Hematopoietic multipotent progenitor cell treated with erythropoietin and hydrocortisone succinate and interleukin-3 and kit ligand, for 8 days (in vitro differentiated cells): ENCODE results near the gene DAND5.

ENCODE experiments used
- DNase-seq: peaks from one replicate; pipeline ENCODE4 v3.0.0-alpha.2; 2015

Gene DAND5

DNA sequence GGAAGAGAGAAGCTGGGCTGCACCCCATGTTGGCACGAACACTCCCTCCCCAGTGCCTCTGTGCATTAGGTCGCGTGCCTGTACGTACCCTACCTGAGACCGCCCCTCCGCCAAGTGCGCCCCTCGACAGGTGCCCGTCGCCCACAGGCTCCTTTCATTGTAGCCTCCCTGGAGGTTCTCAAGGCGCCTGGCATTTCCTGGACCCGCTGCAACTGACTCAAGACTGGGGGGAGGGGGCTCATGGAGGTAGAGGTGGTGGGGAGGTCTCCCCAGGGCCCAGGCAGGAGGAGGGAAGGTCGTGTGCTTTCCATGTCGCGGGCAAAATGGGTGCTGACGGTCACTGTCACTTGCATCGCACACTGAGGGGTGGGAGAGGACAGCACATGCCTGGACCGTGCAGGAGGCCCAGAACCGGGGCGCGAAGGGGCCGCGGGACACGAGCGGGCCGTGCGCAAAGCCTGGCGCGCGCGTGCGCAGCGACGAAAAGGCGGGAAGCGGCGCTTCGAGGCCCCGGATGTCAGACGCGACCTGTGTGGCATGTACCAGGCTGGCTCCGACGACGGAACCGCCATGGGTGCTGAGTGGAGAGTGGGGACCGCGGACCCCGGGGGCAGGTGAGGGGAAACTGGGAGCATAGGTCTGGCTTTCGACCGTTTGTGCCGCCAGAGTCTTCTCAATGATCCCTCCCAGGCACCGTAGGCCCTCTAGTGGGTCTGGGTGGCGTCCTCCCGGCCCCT is 42.4 kb downstream of the DAND5 start:
- peak; percentile 27 for DNase-seq

DNA sequence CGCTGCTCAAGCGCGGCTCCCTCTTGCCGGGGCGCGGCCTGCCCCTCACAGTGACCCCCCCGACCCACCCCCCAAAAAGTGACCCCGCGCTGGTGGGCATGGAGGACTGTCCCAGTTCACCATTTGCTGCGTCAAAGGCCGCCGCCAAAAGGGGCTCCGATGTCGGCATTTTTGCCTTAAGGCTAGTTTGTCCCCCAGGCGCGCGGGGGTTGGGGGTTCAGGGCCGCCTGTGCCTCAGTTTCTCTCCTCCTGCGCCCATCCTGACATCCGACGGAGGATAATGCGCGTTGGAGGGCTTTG is 43.0 kb downstream of the DAND5 start:
- no peak for DNase-seq

DNA sequence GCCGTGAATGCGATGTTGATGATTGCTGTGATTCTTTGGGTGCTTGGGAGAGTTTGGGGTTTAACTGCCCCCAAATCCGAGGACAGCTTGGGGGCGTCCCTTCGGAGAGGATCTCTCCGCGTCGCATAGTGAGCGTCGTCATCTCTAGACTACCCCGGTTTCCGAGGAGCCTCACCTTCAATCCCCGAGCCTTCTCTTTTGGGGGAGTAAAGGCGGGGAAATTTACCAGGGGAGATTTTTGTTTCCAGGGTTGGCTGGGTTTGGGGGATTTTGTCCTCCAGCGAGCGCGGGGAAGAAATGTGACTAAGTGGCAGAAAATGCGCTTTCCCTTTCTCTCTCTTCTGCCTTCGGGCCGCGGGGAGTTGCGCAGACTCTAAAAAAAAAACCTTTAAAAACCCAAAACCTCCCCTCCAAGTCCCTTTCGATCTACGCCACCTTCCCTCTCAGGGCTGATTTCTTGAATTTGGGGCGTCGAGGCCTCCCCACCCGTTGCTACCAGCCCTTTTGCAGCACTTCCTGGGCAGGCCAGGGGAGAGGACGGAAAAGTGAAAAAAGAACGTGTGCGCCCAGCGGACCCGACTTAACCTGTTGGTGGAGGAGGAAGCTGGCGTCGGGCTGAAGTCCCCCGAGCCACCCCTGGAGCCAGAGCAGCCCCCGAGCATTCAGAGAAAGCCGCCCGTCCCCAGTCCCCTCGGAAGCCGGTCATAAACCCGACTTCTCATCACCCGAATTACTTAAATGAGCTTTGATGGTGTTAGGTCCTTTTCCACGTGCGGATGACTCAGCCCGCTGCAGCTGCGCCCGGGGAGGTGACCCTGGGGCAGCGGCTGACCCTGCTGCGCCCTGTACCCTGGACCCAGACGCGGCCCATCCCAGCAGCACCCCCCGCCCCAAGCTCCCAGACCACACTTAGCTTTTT is 43.6 kb downstream of the DAND5 start:
- DNase-seq, result peak; percentile 44

DNA sequence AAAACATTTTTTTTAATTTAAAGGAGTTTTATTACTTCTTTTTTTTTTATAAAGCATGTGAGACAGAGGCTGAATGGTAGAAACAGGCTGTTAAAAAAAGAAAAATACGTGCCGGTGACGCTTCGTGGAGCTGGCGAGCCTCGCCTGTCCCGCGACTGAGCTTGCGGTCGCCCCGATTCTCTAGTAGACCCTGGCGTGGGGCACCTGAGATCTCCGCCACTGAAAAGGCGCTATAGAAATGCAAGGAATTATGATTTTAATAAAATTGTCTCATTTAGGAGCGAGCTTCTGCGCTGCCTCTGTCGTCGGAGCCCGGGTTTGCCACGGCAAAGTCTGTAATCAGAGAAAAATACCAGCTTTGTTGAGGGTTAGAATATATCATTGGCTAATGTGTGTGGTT is 44.3 kb downstream of the DAND5 start:
- DNase-seq, result no peak

DNA sequence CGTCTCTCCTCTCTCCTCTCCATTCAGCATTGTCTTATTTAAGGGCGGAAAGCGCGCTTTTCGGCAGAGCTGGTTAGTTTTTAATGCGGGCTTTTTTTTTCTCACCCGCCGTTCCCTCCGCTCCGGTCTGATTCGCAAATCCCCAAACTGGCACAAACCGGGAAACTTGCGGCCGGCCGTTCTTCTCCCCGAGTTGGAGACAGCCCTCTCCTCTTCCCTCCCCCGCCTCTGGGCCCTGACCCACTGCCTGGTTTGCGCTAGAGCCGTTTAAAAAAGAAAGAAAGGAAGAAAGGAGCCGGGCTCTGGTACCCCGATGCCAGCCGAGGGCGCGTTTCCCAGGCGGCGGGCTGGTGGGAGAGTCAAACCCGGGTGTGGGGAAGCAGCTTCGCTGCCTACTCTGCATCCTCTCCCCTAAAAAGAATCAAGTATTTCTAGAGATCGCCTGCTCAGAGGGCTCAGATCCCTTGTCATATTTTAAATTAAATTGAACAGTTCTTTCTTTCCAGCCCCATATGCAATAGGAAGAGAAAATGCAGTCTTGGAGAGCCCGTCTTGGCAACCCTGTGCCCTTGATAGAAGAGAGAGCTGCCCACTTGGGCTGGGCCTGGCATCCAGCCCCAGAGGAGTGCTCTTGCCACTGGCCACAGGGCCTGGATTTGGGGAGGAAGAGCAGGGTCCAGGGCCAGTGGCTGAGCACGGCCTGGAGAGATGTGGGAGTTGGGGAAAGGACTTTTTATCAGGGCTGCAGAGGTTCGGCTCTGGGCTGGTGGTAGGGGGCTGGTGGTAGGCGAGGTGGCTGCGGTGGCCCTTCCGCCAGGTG is 44.9 kb downstream of the DAND5 start:
- DNase-seq, result no peak

DNA sequence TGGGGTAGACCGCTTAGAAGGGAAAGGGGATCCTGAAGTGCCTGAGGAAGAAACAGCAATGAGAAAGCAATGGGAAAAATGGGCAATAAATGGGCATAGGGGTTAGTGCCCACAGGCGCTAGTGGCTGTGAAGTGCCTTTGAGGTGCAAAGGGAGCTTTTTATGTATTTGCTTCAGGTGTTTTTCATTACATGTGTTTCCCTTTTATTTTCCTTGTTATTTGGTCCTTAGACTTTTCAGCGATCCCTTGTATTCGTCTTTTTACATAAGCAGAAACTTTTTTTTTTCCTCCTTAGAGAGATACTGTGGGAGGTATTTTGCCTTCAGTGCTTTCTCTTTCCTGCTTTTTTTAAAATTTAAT is 45.5 kb downstream of the DAND5 start:
- no peak for DNase-seq

DNA sequence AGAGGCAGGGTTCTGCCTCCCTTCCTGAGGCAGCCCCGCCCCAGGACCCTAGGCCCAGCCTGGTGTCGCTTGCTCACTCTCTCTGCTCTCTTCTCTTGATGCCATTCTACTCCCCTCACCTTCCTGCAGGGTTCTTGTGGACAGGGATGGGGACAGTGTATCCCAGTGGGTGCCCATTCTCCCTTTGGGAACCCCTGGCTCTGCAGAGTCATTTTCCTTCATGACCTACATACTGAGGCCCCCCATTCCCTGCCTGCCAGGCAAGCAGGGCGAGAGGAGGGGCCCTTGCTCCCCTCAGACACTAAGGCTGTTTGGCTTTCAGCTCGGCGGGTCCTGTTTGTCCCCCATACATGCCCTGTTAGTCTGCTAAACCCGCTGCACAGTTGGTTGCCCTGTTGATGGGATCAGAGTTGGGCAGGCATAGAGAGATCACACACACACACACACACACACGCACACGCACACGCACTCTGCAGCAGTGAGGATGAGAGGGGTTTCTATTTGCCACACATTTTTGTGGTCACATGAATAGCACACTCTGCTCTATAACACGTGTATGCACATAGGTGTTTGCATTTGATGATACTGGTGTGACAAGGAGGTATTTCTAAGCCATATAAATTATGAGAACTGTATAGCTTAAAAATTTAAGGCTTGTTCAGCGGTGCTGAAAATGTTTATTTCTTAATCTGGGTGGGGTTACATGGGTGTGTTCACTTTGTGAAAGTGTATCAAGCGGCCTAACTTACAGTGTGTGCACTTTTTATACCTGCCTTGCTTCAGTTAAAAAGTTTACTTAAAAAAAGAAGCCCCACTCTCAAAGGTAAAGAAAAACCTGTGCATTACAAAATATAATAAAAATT is 46.2 kb downstream of the DAND5 start:
- DNase-seq, result peak; percentile 50

DNA sequence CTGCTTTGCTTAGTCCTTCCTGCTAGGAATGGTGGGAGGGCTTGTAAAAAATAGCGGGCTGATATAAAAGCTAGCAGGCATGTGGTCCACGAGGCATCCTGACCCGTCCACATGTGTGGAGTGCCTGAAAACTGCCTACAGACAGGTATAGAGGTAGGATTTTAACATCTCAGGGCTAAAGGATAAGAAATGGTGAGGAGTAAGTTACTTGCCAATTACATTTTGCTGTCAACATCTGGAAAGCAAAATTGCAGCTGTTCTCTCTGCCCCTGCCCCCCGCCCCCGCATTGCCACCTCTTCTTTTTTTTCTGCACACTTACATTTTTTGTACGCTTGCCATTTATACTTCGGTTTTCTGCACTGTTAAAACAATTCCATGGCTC is 46.9 kb downstream of the DAND5 start:
- no peak for DNase-seq

DNA sequence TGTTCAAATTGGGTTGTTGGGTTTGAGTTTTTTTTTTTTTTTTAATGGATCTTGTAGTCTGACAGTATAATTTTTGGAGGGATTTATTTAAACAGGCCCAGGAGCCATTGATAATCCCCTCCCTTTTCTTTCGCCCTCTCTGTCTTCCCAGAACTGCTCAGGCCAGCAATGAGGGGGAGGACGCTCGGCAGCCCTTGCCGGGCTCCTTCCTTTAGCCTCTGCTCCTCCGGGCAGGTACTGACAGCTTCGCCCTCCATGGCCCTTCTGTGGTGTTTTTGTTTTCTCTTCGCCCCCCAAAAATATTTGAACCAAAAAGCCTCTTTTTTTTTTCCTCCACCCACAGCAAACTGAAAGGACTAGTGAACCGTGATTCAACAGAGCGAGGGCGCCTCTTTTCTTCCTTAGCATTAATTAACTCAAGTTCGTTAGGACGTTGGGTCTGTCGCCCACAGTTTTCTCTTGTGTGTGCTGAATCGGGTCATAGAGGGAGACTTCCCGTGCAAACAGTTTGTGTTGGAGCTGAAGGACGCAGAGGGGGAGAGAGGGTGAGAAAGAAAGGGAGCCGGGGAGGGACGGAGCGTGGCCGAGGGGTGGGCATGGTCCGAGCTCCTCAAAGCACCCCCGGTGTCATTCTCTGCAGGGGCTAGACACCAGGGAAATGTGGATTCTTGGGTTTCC is 47.4 kb downstream of the DAND5 start:
- DNase-seq, result no peak

DNA sequence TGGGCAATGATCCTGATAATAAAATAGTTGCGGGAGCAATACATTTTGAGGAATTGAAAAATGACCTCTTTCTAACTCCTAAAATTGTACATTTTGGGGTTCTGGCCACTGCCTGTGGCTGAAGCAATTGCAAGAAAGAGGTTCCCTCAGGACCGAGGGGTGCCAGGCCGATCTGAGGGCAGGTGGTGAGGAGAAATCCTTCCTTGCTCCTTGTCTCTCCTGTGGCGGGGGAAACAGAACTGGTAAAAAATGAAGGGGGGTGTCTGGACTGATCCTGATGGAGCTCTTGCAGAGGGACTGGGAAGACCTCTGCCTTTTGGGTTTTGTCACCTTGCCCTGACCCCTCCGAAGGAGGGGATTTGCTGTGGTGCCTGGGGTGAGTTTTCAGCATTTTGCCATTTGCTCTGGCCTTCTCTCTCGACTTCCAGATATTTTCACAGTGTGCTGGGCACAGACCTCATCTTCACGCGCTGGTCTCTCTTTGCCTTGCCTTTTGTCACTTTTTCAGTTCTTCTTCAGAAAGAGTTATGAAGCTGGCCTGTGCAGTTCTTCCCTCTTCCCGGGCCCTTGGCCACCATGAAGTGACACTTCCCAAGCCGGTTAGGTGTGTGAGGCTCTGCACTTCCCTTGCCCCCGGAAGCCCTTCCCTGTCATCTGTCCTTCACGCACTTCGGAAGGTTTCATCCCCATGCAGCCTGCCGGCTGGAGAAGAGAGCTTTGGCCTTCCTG is 48.1 kb downstream of the DAND5 start:
- DNase-seq, result no peak

DNA sequence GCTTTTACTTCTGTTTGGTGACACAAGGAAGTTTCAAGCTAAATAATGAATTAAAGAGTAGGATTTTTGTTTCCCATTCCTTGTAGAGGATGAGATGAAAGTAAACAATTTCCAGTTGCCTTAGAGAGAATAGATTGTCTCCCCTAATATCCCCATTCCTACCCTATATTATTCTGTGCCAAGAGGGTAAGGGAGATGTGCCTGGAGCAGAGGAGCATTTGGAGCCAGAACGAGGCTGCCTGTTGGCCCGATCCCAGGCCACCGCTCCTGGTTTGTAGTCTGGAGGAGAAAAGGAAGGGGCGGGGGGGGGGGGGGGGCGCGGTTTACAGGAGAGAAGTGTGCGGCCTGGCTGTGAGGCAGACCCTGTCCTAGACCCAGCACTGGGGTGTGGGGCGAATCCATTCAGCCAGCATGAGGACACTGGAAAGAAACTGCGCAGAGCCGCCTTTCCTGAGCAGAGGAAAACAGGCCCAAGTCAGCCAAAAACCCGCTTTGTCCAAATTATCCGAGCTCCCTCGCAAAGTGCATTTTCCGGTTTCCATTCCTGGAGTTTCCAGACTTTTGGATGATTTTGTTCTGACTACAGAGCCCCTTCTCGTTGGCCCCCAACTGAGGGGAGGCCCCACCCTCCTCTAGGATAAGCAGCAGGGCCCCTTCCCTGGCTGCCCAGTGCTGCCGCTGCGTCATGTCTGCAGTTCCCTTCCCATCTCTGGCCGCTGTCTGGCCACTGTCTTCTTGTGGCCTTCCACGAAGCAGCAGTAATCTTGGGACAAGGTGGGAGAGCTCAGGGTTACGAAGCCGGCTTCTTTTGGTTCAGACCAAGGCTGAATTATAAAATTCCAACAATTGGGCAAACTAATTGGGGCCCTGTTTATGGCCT is 48.9 kb downstream of the DAND5 start:
- DNase-seq, result no peak

DNA sequence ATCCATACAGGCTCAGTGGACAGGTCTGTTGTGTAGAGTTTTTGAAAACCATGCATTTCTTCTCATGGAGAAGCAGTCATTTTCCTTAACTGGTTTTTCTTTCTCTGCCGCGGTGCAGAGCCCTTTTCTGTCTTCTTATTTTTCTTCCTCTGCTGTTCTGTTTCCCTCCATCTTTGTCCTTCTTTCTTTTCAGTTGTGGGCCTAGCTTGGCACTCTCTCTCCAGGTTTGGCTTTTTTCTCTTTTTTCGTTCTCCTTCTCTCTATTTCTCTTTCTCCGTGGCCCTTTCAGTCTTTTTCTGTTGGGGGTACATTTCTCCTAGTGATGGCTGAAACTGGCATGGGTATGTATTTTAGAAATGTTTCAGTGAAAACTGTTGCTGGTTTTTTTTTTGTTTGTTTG is 50.0 kb downstream of the DAND5 start:
- DNase-seq, result no peak

DNA sequence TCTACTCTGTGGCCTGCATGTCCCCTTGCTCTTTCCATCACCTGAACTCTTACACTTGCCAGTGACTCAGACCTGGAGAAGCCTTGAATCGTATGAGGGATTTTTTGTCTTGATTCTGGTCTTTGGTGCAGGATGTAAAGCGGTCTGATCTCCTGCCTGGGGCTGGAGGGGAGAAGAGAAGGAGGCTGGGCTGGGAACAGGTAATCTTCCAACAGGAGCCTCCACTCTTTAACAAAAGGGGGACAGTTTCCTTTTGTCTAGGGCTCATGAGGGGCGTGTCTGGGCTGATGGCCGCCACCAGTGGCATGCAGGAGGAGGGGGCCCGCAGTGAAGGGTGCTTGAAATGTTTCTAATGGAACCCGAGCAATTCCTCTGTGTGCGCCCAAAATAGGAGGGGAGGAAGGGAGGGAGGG is 50.6 kb downstream of the DAND5 start:
- DNase-seq, result no peak

DNA sequence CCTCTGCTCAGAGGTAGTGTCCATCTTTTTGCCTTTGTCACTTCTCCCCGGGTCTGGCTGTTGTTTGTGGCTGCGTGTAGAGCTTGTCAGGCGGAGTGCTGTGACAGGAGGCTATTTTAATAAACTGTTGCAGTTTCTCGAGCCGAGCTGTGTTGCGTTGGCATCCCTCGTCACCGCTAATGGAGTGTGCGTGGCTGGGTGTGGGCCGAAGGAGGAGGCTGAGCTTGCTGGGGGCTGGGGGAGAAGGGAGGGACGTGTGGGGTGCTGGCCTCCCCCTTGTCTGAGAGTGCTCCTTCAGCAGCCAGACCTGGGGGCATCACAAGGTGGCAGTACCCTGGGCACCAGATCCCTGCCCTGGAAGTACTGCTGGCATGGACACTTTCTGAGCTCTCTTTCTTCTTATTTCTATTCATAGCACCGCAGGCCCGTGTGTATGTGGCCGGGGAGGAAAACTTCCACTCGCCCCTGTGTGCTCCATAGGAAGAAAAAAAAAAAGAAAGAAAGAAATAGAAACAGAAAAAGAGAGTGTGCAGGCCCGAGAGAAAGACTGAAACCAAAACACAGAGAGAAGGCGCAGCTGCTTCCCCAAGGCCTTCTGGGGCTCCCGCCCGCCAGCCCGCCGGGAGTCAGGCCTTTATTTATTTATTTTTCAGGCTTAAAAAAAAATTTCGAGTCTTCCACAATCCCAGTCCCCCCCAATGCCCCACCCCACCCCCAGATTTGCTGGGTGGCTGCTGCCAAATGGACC is 52.9 kb downstream of the DAND5 start:
- DNase-seq, result peak; percentile 27

DNA sequence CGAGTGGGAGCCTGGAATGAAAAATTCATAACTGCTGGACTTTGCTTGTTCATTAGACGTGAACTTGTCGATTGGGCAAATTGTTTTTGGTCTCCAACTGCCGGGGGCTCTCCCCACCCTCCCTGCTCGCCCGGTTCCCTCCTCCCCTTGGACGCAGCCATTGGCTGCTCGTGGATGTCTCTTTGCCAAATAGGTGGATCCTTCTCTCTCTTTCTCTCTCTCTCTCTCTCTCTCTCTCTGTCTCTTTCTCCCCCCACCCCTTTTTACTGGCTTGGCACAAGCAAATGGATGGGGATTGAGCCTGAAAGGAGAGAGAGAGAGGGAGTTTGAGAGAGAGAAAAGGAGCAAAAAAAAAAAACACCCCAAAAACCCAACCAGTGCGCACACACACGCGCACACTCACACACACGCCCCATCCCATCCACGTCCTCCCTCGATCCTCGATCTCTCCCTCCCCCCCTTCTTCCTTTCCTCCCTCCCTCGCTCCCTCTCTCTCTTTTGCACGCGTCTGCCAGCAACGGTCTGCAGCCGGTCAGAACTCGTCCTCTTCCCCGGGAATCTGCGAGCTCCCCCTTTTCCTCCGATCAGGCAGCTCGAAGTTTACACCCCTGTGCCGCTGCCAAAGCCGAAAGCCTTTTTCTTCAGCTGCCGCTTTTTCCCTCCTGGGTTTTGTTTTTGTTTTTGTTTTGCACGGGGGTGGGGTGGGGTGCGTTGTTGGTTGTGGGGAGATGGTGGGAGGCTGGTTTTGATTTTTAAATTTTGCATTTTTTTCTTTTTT is 53.7 kb downstream of the DAND5 start:
- peak; percentile 85 for DNase-seq

DNA sequence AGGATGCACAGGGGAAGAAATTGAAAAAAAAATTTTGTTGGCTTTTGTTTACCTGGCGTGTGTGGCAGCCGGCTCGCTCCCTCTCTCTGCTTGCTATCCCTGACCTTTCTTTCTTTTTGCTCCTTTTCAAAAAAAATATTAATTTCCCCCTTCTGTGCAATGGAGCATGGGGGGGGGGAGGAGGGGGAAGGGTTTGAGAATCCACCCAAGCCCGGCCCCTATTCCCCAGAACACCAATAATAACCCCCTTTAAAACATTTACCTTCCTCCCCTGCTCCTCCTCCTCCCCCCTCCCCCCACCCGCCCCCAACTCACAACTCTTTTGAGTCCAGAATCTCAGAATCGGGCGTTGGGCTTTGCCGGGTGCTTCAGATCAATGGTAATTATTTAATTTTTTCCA is 54.3 kb downstream of the DAND5 start:
- DNase-seq, result no peak
